Measurements from ENCODE around the gene PRRG1. TPM values are rescaled to one million over a fixed set of nuclear protein-coding genes. Genes with fewer than 3 reads are reported as not detected.

Gene PRRG1
- total RNA-seq, 2 donors from 2014 or later, result 3.1 to 5.2 TPM

DNA sequence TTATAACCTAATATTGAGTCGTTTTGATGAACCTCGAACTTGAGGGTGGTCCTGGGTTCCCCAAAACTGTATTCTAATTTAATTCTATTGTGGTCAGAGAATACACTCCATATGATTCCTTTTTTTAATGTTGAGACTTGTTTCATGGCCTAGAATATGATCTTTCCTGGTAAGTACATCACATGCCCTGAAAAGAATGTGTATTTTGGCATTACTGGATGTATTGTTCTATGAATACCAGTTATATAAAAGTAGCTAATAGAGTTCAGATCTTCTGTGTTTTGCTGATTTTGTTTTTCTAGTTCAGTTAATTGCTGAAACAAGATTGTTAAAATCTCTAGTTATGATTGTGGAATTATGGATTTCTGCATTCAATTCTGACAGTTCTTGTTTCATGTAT lies 18.8 kb downstream of the PRRG1 start:
- TF ChIP-seq, protein P1, sequence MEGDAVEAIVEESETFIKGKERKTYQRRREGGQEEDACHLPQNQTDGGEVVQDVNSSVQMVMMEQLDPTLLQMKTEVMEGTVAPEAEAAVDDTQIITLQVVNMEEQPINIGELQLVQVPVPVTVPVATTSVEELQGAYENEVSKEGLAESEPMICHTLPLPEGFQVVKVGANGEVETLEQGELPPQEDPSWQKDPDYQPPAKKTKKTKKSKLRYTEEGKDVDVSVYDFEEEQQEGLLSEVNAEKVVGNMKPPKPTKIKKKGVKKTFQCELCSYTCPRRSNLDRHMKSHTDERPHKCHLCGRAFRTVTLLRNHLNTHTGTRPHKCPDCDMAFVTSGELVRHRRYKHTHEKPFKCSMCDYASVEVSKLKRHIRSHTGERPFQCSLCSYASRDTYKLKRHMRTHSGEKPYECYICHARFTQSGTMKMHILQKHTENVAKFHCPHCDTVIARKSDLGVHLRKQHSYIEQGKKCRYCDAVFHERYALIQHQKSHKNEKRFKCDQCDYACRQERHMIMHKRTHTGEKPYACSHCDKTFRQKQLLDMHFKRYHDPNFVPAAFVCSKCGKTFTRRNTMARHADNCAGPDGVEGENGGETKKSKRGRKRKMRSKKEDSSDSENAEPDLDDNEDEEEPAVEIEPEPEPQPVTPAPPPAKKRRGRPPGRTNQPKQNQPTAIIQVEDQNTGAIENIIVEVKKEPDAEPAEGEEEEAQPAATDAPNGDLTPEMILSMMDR (conservative IDR thresholded peaks at IDR 0.05), result no peak
- no peak for DNase-seq
- H3K4me1 Mint-ChIP-seq, result no peaks in the 10 kb centered on the region

DNA sequence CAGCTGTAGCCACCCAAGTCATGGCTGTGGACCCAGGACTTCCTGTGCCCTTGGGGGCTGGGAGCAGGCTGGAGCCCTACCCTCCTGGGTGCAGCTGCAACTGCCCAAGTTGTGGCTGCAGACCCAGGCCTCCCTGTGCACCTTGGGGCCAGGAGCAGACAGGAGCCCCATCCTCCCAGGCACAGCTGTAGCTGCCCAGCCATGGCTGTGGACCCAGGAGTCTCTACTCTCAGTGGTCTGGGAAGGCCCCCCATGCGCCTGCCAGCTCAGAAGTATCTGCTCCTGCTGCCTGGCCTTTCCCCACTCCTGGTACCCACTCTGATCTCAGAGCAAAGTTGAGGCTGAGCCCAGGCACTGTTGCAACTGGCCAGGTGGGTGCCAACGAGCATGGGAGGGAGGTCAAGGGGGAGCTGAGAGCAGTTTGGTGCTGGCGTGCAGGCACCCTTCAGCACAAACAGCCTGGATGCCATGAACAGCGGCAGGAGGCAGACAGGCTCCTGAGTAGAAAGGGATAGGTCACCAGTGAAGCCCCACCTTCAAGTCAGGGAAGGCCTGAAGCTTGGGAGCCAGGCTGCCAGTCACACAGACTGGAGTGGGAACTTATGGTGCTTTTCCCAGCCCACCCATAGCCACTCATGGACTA lies 21.5 kb downstream of the PRRG1 start:
- no peak overlapping the region for H3K27ac Mint-ChIP-seq
- no peak overlapping the region for H3K4me3 ChIP-seq (ENCODE audit: low read length)
- H3K4me1 Mint-ChIP-seq, result no peaks in the 10 kb centered on the region
- no peaks in the 10 kb centered on the region for H3K4me1 ChIP-seq (ENCODE audit: control insufficient read depth, insufficient read depth, low read length)
- no peaks in the 10 kb centered on the region for H3K27me3 Mint-ChIP-seq (ENCODE audit: insufficient read depth)
- H3K9ac ChIP-seq (ENCODE audit: extremely low read depth, low read length, poor library complexity, severe bottlenecking), result no peak overlapping the region
- TF ChIP-seq, protein P1 (conservative IDR thresholded peaks at IDR 0.05), result no peak
- peaks cover 23% of the 10 kb centered on the region for H3K9me3 Mint-ChIP-seq
- no peaks in the 10 kb centered on the region for H3K27me3 ChIP-seq (ENCODE audit: control insufficient read depth, insufficient read depth, low read length, poor library complexity, severe bottlenecking)
- no peak overlapping the region for H3K27ac ChIP-seq (ENCODE audit: low read depth, low read length)
- 97% methylated on average over 4 of the region's 4 CpGs; no CpG with 5 or more reads in 1 of the 2 experiments for WGBS, 2 experiments (ENCODE audit: insufficient coverage in 1 of 2, insufficient read length in 1 of 2)
- DNase-seq, result no peak
- no peaks in the 10 kb centered on the region for H3K9me3 ChIP-seq (ENCODE audit: control insufficient read depth, low read length)
- no peak overlapping the region for H3K4me3 Mint-ChIP-seq
- H3K36me3 Mint-ChIP-seq (ENCODE audit: low read depth), result no peaks in the 10 kb centered on the region
- H3K36me3 ChIP-seq (ENCODE audit: control insufficient read depth, insufficient read depth, low read length), result no peaks in the 10 kb centered on the region

More for the DNA sequence above, 18.8 kb downstream of the PRRG1 start:
- Mint-ChIP-seq H3K4me3 (no peak overlapping the region), H3K27me3 (ENCODE audit: insufficient read depth) (no peaks in the 10 kb centered on the region), H3K36me3 (ENCODE audit: low read depth) (no peaks in the 10 kb centered on the region), H3K9me3 (peaks cover 28% of the 10 kb centered on the region), H3K27ac (no peak overlapping the region)
- no peaks in the 10 kb centered on the region for H3K27me3 ChIP-seq (ENCODE audit: control insufficient read depth, insufficient read depth, low read length, poor library complexity, severe bottlenecking)
- no peak overlapping the region for H3K27ac ChIP-seq (ENCODE audit: low read depth, low read length)
- no peak overlapping the region for H3K4me3 ChIP-seq (ENCODE audit: low read length)
- H3K4me1 ChIP-seq (ENCODE audit: control insufficient read depth, insufficient read depth, low read length), result no peaks in the 10 kb centered on the region
- no peaks in the 10 kb centered on the region for H3K9me3 ChIP-seq (ENCODE audit: control insufficient read depth, low read length)
- H3K9ac ChIP-seq (ENCODE audit: extremely low read depth, low read length, poor library complexity, severe bottlenecking), result no peak overlapping the region
- no peaks in the 10 kb centered on the region for H3K36me3 ChIP-seq (ENCODE audit: control insufficient read depth, insufficient read depth, low read length)
- WGBS, 2 experiments (ENCODE audit: insufficient coverage in 1 of 2, insufficient read length in 1 of 2), result 80% methylated on average over 1 of the region's 2 CpGs; no CpG with 5 or more reads in 1 of the 2 experiments

DNA sequence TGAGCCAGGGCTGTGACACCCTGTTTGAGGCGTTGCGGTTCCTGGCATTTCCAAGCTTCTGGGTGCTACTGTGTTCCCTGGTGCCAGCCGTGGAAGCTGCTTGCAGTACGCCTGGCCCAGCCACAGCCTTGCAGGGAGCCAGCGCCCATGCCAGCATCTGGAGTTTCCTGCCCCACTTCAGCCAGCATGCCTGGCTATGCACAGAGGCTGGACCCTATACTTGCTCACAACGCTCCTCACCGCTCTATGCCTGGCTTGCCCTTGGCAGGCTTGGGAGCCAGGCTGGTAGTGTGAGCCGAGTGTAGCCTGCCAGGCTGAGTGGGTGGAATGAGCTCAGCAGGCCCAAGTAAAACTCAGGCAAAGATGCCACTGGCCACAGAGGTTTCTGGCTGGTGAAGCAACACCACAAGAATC lies 22.4 kb downstream of the PRRG1 start:
- no peaks in the 10 kb centered on the region for H3K36me3 ChIP-seq (ENCODE audit: control insufficient read depth, insufficient read depth, low read length)
- H3K4me3 ChIP-seq (ENCODE audit: low read length), result no peak overlapping the region
- no peak overlapping the region for H3K27ac ChIP-seq (ENCODE audit: low read depth, low read length)
- Mint-ChIP-seq H3K4me3 (no peak overlapping the region), H3K9me3 (peaks cover 27% of the 10 kb centered on the region), H3K27ac (no peak overlapping the region), H3K27me3 (ENCODE audit: insufficient read depth) (no peaks in the 10 kb centered on the region), H3K36me3 (ENCODE audit: low read depth) (no peaks in the 10 kb centered on the region), H3K4me1 (no peaks in the 10 kb centered on the region)
- no peaks in the 10 kb centered on the region for H3K9me3 ChIP-seq (ENCODE audit: control insufficient read depth, low read length)
- H3K4me1 ChIP-seq (ENCODE audit: control insufficient read depth, insufficient read depth, low read length), result no peaks in the 10 kb centered on the region
- DNase-seq, result peak; percentile 38
- H3K27me3 ChIP-seq (ENCODE audit: control insufficient read depth, insufficient read depth, low read length, poor library complexity, severe bottlenecking), result no peaks in the 10 kb centered on the region
- WGBS, 2 experiments (ENCODE audit: insufficient coverage in 1 of 2, insufficient read length in 1 of 2), result 94% methylated on average over 8 of the region's 8 CpGs; no CpG with 5 or more reads in 1 of the 2 experiments
- H3K9ac ChIP-seq (ENCODE audit: extremely low read depth, low read length, poor library complexity, severe bottlenecking), result no peak overlapping the region
- TF ChIP-seq, protein P1 (conservative IDR thresholded peaks at IDR 0.05), result no peak

Data from endodermal cell (in vitro differentiated cells).